HG03060 (cell line): Measurements from ENCODE around the gene ASS1.

Experiments used
- ATAC-seq: cut with Tn5 transposase; IDR thresholded peaks from one replicate; pipeline ENCODE4 v1.9.1; 2021; ENCODE audit warnings: low read depth, moderate number of reproducible peaks; ENCODE audit not compliant: unreplicated experiment

ASS1 gene

GRCh38 chr9:130470269-130470668, 25.5 kb downstream of the ASS1 start:
- no peak for ATAC-seq

- no peak for ATAC-seq
These were observed 26.2 kb downstream of the ASS1 start for GRCh38 chr9:130470950-130471349.

GRCh38 chr9:130471411-130472183, 26.8 kb downstream of the ASS1 start:
- ATAC-seq: no peak

GRCh38 chr9:130472184-130472705, 27.5 kb downstream of the ASS1 start:
- no peak for ATAC-seq

GRCh38 chr9:130473009-130473408, 28.2 kb downstream of the ASS1 start:
- no peak for ATAC-seq

GRCh38 chr9:130473566-130473965, 28.8 kb downstream of the ASS1 start:
- no peak for ATAC-seq

GRCh38 chr9:130474106-130474505, 29.3 kb downstream of the ASS1 start:
- no peak for ATAC-seq

GRCh38 chr9:130476151-130476730, 31.5 kb downstream of the ASS1 start:
- no peak for ATAC-seq

GRCh38 chr9:130477564-130477963, 32.8 kb downstream of the ASS1 start:
- no peak for ATAC-seq

- ATAC-seq: no peak
These were observed 33.4 kb downstream of the ASS1 start for GRCh38 chr9:130478152-130478551.

GRCh38 chr9:130478736-130479575, 34.2 kb downstream of the ASS1 start:
- no peak for ATAC-seq

- no peak for ATAC-seq
These were observed 34.8 kb downstream of the ASS1 start for GRCh38 chr9:130479587-130479986.

GRCh38 chr9:130480673-130481072, 35.9 kb downstream of the ASS1 start:
- no peak for ATAC-seq

GRCh38 chr9:130482463-130482862, 37.7 kb downstream of the ASS1 start:
- no peak for ATAC-seq

GRCh38 chr9:130483371-130483971, 38.7 kb downstream of the ASS1 start:
- ATAC-seq: no peak

- no peak for ATAC-seq
These were observed 39.8 kb downstream of the ASS1 start for GRCh38 chr9:130484362-130485072.

GRCh38 chr9:130486103-130486502, 41.3 kb downstream of the ASS1 start:
- no peak for ATAC-seq

GRCh38 chr9:130487500-130487899, 42.7 kb downstream of the ASS1 start:
- ATAC-seq: no peak

- ATAC-seq: no peak
These were observed 44.0 kb downstream of the ASS1 start for GRCh38 chr9:130488621-130489330.

- no peak for ATAC-seq
These were observed 46.2 kb downstream of the ASS1 start for GRCh38 chr9:130490981-130491380.
